HG03571 (cell line): ENCODE measurements around the gene IRF2BP1.
"Not testable (repeated sequence)": the region's sequence is repeated elsewhere in the genome, so short reads cannot be mapped to it uniquely, and the experiment has no call there.

ENCODE experiments used
- ATAC-seq: cut with Tn5 transposase; IDR thresholded peaks from one replicate; pipeline ENCODE4 v1.9.1; 2021; ENCODE audit not compliant: unreplicated experiment

IRF2BP1 gene

GRCh38 chr19:45882652-45883585 lies 3.0 kb downstream of the IRF2BP1 start:
- no peak for ATAC-seq

GRCh38 chr19:45881909-45882528 lies 3.9 kb downstream of the IRF2BP1 start:
- ATAC-seq, result no peak

- ATAC-seq, result no peak
Measured at GRCh38 chr19:45881082-45881908, 4.6 kb downstream of the IRF2BP1 start.

- ATAC-seq, result no peak
Measured at GRCh38 chr19:45879971-45880370, 6.0 kb downstream of the IRF2BP1 start.

- no peak for ATAC-seq
Measured at GRCh38 chr19:45879055-45879454, 6.9 kb downstream of the IRF2BP1 start.

GRCh38 chr19:45878043-45878794 lies 7.7 kb downstream of the IRF2BP1 start:
- no peak for ATAC-seq

- no peak for ATAC-seq
Measured at GRCh38 chr19:45876411-45877197, 9.3 kb downstream of the IRF2BP1 start.

- ATAC-seq, result no peak
Measured at GRCh38 chr19:45876161-45876410, 9.9 kb downstream of the IRF2BP1 start.

- no peak for ATAC-seq
Measured at GRCh38 chr19:45874620-45874966, 11.3 kb downstream of the IRF2BP1 start.

- ATAC-seq, result no peak
Measured at GRCh38 chr19:45873219-45873772, 12.6 kb downstream of the IRF2BP1 start.

- no peak for ATAC-seq
Measured at GRCh38 chr19:45872095-45872919, 13.6 kb downstream of the IRF2BP1 start.

GRCh38 chr19:45870798-45871197 lies 15.1 kb downstream of the IRF2BP1 start:
- ATAC-seq, result no peak

- ATAC-seq, result not testable (repeated sequence)
Measured at GRCh38 chr19:45867241-45867640, 18.7 kb downstream of the IRF2BP1 start.

GRCh38 chr19:45866400-45867176 lies 19.4 kb downstream of the IRF2BP1 start:
- ATAC-seq, result no peak

- no peak for ATAC-seq
Measured at GRCh38 chr19:45865269-45865948, 20.5 kb downstream of the IRF2BP1 start.

- ATAC-seq, result no peak
Measured at GRCh38 chr19:45864629-45865082, 21.3 kb downstream of the IRF2BP1 start.

GRCh38 chr19:45863840-45864628 lies 21.9 kb downstream of the IRF2BP1 start, which contains the start of gene FOXA3:
Gene FOXA3 (plus strand): TSS chr19:45864326. CDS start chr19:45864457, 131 bp downstream.
- no peak for ATAC-seq
